OCI-LY1 (cell line): ENCODE results near the gene ARHGEF33.

Source experiments
- H2AFZ ChIP-seq: fragments of 200-600 bp; sonication (generic), shearing (Covaris generic); 2 replicates; pipeline ENCODE4 v1.6.0; 2014; ENCODE audit warnings: antibody characterized with exemption, mild to moderate bottlenecking, low read length
- H3F3A ChIP-seq: fragments of 200-600 bp; sonication (generic), shearing (Covaris generic); 2 replicates; pipeline ENCODE4 v1.6.0; 2014; ENCODE audit warnings: mild to moderate bottlenecking, antibody characterized with exemption, low read length, moderate library complexity; ENCODE audit not compliant: insufficient read depth
- H3K27ac ChIP-seq: fragments of 200-600 bp; sonication (generic); 2 replicates; pipeline ENCODE4 v1.5.1; 2014; ENCODE audit warnings: low read length, mixed run types, mild to moderate bottlenecking, low read depth; ENCODE audit not compliant: poor library complexity, severe bottlenecking
- H3K27me3 ChIP-seq: fragments of 200-600 bp; sonication (generic); 2 replicates; pipeline ENCODE4 v1.6.0; 2014; ENCODE audit warnings: antibody characterized with exemption, mild to moderate bottlenecking, low read length, moderate library complexity; ENCODE audit not compliant: insufficient read depth
- H3K36me3 ChIP-seq: fragments of 200-600 bp; sonication (generic); 2 replicates; pipeline ENCODE4 v1.6.1; 2014; ENCODE audit warnings: mild to moderate bottlenecking, antibody characterized with exemption, low read length, moderate library complexity, mixed read lengths; ENCODE audit not compliant: insufficient read depth
- H3K4me1 ChIP-seq: fragments of 200-600 bp; sonication (generic); 2 replicates; pipeline ENCODE4 v1.5.1; 2014; ENCODE audit warnings: mild to moderate bottlenecking, low read length, moderate library complexity; ENCODE audit not compliant: insufficient read depth, severe bottlenecking
- H3K4me2 ChIP-seq: fragments of 200-600 bp; sonication (generic), shearing (Covaris generic); 2 replicates; pipeline ENCODE4 v1.6.1; 2014; ENCODE audit warnings: low read length
- H3K4me3 ChIP-seq: fragments of 200-600 bp; sonication (generic); 2 replicates; pipeline ENCODE4 v1.5.1; 2014; ENCODE audit warnings: low read length, low read depth, mild to moderate bottlenecking, mixed read lengths; ENCODE audit not compliant: poor library complexity, severe bottlenecking
- H3K79me2 ChIP-seq: fragments of 200-600 bp; shearing (Covaris generic); 2 replicates; pipeline ENCODE4 v1.6.1; 2016; ENCODE audit warnings: mixed run types, low read length, mixed read lengths; ENCODE audit not compliant: insufficient read depth
- H3K9ac ChIP-seq: fragments of 200-600 bp; sonication (generic), shearing (Covaris generic); 2 replicates; pipeline ENCODE4 v1.6.1; 2014; ENCODE audit warnings: mild to moderate bottlenecking, low read length, mixed read lengths
- H3K9me2 ChIP-seq: fragments of 200-600 bp; sonication (generic), shearing (Covaris generic); 2 replicates; pipeline ENCODE4 v1.6.1; 2014; ENCODE audit warnings: low read depth, mild to moderate bottlenecking, low read length, mixed read lengths
- H3K9me3 ChIP-seq: fragments of 200-600 bp; shearing (Covaris generic); 2 replicates; pipeline ENCODE4 v1.6.1; 2014; ENCODE audit warnings: low read length, mixed read lengths
- H4K20me1 ChIP-seq: fragments of 200-600 bp; sonication (generic), shearing (Covaris generic); 2 replicates; pipeline ENCODE4 v1.6.0; 2016; ENCODE audit warnings: mild to moderate bottlenecking, low read length; ENCODE audit not compliant: insufficient read depth
- EZH2 ChIP-seq: fragments of 200-600 bp; sonication (generic), shearing (Covaris generic); IDR thresholded peaks from 2 replicates; pipeline ENCODE4 v1.8.0; 2017; ENCODE audit warnings: borderline replicate concordance, mixed run types, mild to moderate bottlenecking, antibody characterized with exemption, low read length, moderate library complexity, mixed read lengths
- TF ChIP-seq, protein P1 (sequence below): fragments of 200-600 bp; sonication (generic), shearing (Covaris generic); IDR thresholded peaks from 2 replicates; pipeline ENCODE4 v1.5.1; 2017; ENCODE audit warnings: mild to moderate bottlenecking, antibody characterized with exemption, low read length, moderate library complexity, mixed read lengths

The ARHGEF33 gene

DNA sequence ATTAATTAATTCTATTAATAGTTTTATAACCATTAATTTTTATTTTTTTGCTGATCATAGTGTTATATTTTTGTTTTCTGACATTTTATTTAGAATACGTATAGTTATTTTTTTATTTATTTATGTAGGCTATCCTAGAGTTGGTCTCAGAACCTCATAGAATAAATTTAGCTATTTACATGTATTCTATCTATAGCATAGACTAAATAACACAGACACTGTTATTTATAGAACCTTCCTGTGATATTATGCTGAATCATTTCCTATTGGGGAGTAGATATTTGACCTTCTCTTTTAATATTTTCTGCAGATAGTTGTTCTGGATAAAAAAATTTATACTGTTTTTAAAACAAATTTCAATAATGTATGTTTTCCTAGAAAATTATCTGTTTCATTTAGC is 20.2 kb downstream of the ARHGEF33 start:
- Histone ChIP-seq H3K9me3 (no peaks in the 10 kb centered on the region), H2AFZ (no peak overlapping the region), H3K4me2 (no peak overlapping the region)

DNA sequence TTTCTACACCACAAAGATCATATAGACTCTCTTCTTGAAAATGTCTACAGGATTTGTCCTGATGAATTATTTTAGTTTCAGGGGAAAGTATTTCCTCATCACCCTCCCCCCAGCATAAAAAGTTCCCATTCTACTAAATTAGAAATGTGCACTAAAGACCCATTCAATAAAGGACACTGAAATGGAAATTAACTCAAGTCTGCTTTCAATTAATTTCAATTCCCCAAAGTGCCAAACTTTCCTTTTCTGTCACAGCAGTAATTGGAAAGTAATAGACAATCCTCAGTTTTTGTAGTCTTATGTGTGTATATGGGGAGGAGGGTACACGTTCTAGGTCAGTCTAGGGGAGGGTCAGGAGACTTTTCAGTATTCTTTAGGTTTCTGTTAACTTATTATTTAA is 21.5 kb downstream of the ARHGEF33 start:
- Histone ChIP-seq H3K9me3 (no peaks in the 10 kb centered on the region), H3F3A (no peaks in the 10 kb centered on the region), H4K20me1 (no peaks in the 10 kb centered on the region), H3K79me2 (no peaks in the 10 kb centered on the region), H3K4me3 (no peak overlapping the region), H3K4me1 (no peaks in the 10 kb centered on the region), H2AFZ (no peak overlapping the region), H3K9me2 (no peaks in the 10 kb centered on the region), H3K4me2 (no peak overlapping the region), H3K36me3 (no peaks in the 10 kb centered on the region), H3K9ac (no peak overlapping the region), H3K27ac (no peak overlapping the region), H3K27me3 (no peaks in the 10 kb centered on the region)
- TF ChIP-seq, protein P1, sequence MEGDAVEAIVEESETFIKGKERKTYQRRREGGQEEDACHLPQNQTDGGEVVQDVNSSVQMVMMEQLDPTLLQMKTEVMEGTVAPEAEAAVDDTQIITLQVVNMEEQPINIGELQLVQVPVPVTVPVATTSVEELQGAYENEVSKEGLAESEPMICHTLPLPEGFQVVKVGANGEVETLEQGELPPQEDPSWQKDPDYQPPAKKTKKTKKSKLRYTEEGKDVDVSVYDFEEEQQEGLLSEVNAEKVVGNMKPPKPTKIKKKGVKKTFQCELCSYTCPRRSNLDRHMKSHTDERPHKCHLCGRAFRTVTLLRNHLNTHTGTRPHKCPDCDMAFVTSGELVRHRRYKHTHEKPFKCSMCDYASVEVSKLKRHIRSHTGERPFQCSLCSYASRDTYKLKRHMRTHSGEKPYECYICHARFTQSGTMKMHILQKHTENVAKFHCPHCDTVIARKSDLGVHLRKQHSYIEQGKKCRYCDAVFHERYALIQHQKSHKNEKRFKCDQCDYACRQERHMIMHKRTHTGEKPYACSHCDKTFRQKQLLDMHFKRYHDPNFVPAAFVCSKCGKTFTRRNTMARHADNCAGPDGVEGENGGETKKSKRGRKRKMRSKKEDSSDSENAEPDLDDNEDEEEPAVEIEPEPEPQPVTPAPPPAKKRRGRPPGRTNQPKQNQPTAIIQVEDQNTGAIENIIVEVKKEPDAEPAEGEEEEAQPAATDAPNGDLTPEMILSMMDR = no peak
- TF ChIP-seq EZH2 = no peak

More for the DNA sequence above, 20.2 kb downstream of the ARHGEF33 start:
- H3K36me3 ChIP-seq = no peaks in the 10 kb centered on the region
- no peak overlapping the region for H3K4me3 ChIP-seq
- no peaks in the 10 kb centered on the region for H3K9me2 ChIP-seq
- no peaks in the 10 kb centered on the region for H3K79me2 ChIP-seq
- H3K9ac ChIP-seq = no peak overlapping the region
- H4K20me1 ChIP-seq = no peaks in the 10 kb centered on the region
- no peaks in the 10 kb centered on the region for H3K4me1 ChIP-seq
- no peaks in the 10 kb centered on the region for H3F3A ChIP-seq
- H3K27me3 ChIP-seq = no peaks in the 10 kb centered on the region
- no peak overlapping the region for H3K27ac ChIP-seq
- TF ChIP-seq, protein P1 = no peak
- no peak for TF ChIP-seq EZH2

DNA sequence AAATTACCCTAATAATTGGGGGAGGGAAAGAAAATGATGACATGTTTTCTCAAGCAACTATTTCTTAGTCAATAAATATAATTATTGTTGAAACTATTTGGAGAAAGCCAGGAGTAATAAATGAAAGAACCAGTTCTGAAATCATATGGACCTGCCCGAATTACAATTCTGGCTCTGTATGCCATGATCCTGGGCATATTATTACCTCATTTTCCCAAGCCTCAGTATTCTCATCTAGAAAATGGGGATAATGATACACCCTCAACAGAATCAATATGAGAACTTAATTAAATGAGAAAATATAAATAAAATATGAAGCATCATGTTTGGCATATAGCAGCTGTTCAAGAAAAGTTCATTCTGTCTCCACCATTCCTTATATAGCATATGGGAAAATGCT is 22.9 kb downstream of the ARHGEF33 start:
- H3K27ac ChIP-seq = no peak overlapping the region
- H3K4me1 ChIP-seq = no peaks in the 10 kb centered on the region
- H3K4me2 ChIP-seq = no peak overlapping the region
- H3K9me2 ChIP-seq = no peaks in the 10 kb centered on the region
- no peaks in the 10 kb centered on the region for H3K27me3 ChIP-seq
- no peak overlapping the region for H3K9ac ChIP-seq
- no peaks in the 10 kb centered on the region for H3K79me2 ChIP-seq
- no peaks in the 10 kb centered on the region for H3F3A ChIP-seq
- TF ChIP-seq, protein P1 = no peak
- no peak for TF ChIP-seq EZH2
- H3K36me3 ChIP-seq = no peaks in the 10 kb centered on the region
- no peak overlapping the region for H3K4me3 ChIP-seq
- H4K20me1 ChIP-seq = no peaks in the 10 kb centered on the region
- no peak overlapping the region for H2AFZ ChIP-seq
- no peaks in the 10 kb centered on the region for H3K9me3 ChIP-seq
